ENCODE measurements around the gene TMUB2.

Gene TMUB2

DNA sequence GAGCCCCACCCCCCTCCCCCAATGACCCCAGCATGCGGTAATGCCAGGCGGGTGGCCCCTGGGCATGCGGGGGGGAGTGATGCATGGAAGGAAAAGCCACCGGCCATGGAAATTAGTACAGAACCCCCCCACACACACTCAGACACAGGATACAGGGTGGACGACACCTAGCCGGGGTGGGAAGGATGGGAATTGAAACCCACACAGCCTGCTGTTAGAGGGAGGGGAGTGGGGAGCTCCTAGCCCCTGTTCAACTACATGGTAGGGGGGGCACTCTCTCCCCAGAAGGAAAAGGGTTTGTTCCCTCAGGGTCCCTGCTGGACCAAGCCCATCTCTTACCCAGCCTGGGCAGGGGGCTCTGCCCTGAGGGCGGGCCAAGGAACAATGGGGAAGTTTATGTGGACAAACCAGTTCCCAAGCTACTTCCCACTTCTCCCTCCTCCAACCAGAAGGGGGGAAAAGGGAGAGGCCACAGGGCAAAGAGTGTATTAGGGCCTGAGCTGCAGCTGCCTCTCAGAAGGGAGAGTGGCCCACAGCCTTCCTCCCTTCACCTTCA, 5.2 kb downstream of the TMUB2 start:
- Mint-ChIP-seq H3K4me3 (no peak overlapping the region), H3K4me1 (peaks cover 30% of the 10 kb centered on the region), H3K27ac (no peak overlapping the region), H3K9me3 (no peaks in the 10 kb centered on the region), H3K36me3 (peaks cover 87% of the 10 kb centered on the region)
- no peak for ATAC-seq
- DNase-seq (ENCODE audit: low spot score in 2 of 2): no peak

- ATAC-seq (peak; percentile 6), DNase-seq (ENCODE audit: low spot score in 2 of 2) (no peak)
- H3K36me3 Mint-ChIP-seq: peaks cover 90% of the 10 kb centered on the region
- no peaks in the 10 kb centered on the region for H3K9me3 Mint-ChIP-seq
- peaks cover 32% of the 10 kb centered on the region for H3K4me1 Mint-ChIP-seq
- peak overlapping the region; percentile 76 for H3K27ac Mint-ChIP-seq
- no peak overlapping the region for H3K4me3 Mint-ChIP-seq
Measured at GRCh38 chr17:44192750-44193149, 6.0 kb downstream of the TMUB2 start.

DNA sequence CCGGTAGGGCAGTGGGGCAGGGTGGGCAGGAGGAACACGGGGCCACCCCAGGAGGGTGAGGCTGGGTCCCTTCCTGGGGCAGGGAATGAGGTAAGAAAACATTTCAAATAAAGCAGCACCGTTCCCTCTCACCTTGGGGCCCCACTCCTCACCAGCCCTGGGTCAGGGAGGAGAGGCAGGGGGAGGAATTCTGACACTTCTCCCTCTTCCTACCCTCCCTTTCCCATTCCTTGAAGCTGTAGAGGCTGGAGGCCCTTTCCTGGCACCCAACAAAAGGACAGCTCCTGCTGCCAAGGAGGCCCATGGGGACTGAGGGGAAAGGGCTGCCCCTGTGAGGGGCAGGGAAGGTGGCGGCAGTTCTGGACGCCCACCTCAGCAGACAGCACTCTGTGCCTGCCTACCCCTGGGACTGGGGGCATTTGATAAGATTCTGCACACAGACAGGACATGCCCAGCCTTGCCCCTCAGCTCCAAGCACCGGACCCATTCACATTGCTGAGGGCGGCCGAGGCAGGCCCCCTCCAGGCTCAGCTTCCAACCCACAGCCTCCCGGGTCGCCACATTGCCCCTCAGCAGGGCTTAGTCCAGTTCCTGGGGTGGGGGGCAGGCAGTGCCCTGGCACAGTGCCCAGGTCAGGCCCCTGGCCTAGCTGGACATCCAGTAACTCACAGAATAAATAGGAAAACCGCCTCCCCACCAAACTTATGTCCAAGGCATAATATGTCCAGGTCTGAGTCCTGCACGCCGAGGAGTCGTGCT, 6.7 kb downstream of the TMUB2 start:
- H3K4me1 Mint-ChIP-seq: peaks cover 31% of the 10 kb centered on the region
- ATAC-seq: no peak
- DNase-seq (ENCODE audit: low spot score in 2 of 2): no peak
- peak overlapping the region; percentile 76 for H3K27ac Mint-ChIP-seq
- H3K9me3 Mint-ChIP-seq: no peaks in the 10 kb centered on the region
- H3K36me3 Mint-ChIP-seq: peaks cover 95% of the 10 kb centered on the region
- no peak overlapping the region for H3K4me3 Mint-ChIP-seq

- Mint-ChIP-seq H3K36me3 (peaks cover 62% of the 10 kb centered on the region), H3K27ac (peak overlapping the region; percentile 89), H3K9me3 (no peaks in the 10 kb centered on the region), H3K4me3 (peak overlapping the region; percentile 79), H3K4me1 (peaks cover 24% of the 10 kb centered on the region)
- DNase-seq (ENCODE audit: low spot score in 2 of 2): no peak
- no peak for ATAC-seq
Measured at GRCh38 chr17:44197107-44197506, 10.3 kb downstream of the TMUB2 start.

DNA sequence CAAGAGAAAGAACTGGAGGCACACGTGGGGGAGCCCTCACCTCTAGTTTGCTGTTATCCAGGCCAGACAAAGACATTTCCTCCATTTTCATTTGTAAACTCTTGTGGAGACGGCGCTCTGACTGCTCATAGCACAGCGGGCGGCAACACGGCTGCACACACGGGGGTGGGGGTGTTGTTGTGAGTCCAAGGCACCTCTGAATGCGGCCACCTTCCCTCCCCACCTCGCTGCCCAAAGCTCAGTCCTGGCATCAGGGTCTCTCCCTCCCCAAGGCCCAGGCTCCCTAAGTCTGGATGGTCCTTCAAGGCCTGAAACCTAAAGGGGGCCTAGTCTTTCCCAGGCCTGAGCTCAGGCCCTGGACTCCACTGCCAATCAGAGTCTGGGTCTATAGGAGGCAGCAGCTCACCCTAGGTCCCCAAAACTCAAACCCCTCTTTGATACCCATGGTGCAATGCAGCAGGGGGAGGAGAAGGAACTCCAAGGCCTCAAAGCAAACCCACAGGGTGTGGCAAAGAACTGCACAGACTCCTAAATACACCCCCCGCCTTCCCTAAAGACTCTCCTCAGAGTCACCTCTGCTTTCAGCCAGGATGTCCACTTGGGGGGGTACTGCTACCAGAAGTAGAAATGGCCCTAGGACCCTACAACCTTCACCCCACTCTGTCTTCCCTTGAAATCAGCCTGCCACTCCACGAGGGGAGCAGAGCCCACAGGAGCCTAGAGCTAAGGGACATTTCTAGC, 11.4 kb downstream of the TMUB2 start:
- no peak for ATAC-seq
- peak overlapping the region; percentile 79 for H3K4me3 Mint-ChIP-seq
- peak overlapping the region; percentile 89 for H3K27ac Mint-ChIP-seq
- peaks cover 53% of the 10 kb centered on the region for H3K36me3 Mint-ChIP-seq
- H3K9me3 Mint-ChIP-seq: no peaks in the 10 kb centered on the region
- H3K4me1 Mint-ChIP-seq: peaks cover 30% of the 10 kb centered on the region
- no peak for DNase-seq (ENCODE audit: low spot score in 2 of 2)

DNA sequence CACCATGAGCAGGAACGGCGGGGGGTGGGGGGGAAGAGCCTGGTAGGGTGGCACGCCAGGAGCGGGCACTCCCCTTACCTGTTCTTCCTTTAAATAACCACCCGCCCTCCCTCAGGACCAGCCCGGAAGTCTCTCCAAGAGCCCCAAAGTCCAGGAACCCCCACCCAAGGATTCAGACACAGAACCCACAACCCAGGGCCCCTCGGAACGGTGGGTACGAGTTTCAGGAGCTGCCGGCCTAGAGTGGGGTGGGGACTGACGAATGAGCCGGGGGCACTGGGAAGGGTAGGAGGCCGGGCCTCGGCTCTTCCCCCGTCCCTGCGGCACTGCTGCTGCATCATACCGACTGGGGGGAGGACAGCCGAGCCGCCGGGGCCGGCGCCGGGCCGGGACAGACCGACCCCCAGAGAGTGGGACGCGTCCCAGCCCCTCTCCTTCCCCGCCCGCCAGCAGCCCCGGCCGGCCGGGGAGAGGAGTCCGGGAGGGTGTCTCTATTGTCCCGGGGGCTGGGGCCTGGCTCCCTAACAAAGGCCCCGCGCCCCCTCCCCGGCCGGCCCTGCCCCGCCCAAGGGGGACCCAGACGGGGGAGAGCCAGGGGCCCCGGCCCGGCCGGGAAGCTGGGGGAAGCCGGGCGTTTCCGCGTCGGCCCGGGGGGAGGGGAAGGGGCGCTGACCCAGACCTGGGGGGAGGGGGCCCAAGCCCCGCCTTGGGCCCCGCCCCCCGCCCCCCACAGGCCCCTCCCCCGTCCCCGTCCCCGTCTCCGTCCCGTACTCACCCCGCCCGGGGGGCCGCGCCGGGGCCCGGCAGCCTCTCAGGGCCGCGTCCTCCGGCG, 12.2 kb downstream of the TMUB2 start:
- peaks cover 45% of the 10 kb centered on the region for H3K36me3 Mint-ChIP-seq
- ATAC-seq (peak; percentile 43), DNase-seq (ENCODE audit: low spot score in 2 of 2) (peak in 1 of 2 donors; percentile 78)
- peaks cover 37% of the 10 kb centered on the region for H3K4me1 Mint-ChIP-seq
- H3K4me3 Mint-ChIP-seq: peak overlapping the region; percentile 79
- H3K27ac Mint-ChIP-seq: peak overlapping the region; percentile 89
- H3K9me3 Mint-ChIP-seq: no peaks in the 10 kb centered on the region

DNA sequence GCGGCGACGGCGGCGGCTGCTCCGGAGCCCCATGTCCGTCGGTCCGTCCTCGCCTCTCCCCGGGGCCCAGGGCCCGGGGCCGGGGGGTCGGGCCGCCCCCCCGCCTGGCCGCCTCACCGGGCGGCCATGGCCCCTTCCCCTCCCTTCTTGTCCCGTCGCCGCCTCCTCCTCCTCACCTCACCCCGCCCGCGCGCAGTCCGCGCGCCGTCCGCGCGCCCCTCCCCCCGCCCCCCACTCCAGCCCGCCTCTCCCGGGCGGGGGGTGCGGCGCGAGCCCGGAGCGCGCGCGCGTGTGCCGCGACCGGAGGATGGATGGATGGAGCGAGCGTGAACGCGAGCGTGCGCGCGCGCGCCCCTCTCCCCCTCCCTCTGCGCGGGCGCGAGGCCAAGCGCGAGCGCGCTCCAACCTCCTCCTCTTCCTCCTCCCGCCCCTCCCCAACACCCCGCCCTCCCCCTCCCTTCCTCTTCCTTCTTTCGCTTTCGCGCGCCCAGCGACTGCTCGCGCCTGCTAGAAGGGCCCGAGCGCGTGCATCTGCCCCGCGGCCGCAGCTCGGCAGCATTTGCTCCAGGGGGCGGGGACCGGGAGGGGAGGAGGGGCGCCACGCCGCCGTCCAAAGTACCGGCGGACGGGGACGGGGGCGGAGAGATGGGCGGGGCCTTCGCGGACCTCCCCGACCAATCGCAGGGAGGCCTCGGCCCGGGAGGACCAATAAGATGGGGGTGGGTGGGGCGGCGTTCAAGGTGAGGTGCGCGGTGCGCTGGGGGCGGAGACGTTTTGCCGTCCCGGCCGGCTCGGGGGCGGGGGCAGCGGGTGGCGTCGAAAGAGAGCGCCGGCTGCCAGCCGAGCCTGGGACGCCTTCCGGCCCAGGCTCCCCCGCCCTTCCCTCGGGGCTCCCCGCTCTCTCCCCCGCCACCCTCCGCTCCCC, 13.0 kb downstream of the TMUB2 start, which contains the start of gene ATXN7L3:
Gene ATXN7L3 (minus strand): TSS at position 332 of the 925 bp plus-strand sequence. CDS start 1,814 bp downstream, outside the sequence.
- H3K9me3 Mint-ChIP-seq: no peaks in the 10 kb centered on the region
- H3K4me1 Mint-ChIP-seq: peaks cover 41% of the 10 kb centered on the region
- peaks cover 36% of the 10 kb centered on the region for H3K36me3 Mint-ChIP-seq
- DNase-seq (ENCODE audit: low spot score in 2 of 2) (peak; percentile 89 to 97), ATAC-seq (peak; percentile 87)
- H3K4me3 Mint-ChIP-seq: peak within 1 kb of the TSS; percentile 90
- peak within 1 kb of the TSS; percentile 93 for H3K27ac Mint-ChIP-seq

DNA sequence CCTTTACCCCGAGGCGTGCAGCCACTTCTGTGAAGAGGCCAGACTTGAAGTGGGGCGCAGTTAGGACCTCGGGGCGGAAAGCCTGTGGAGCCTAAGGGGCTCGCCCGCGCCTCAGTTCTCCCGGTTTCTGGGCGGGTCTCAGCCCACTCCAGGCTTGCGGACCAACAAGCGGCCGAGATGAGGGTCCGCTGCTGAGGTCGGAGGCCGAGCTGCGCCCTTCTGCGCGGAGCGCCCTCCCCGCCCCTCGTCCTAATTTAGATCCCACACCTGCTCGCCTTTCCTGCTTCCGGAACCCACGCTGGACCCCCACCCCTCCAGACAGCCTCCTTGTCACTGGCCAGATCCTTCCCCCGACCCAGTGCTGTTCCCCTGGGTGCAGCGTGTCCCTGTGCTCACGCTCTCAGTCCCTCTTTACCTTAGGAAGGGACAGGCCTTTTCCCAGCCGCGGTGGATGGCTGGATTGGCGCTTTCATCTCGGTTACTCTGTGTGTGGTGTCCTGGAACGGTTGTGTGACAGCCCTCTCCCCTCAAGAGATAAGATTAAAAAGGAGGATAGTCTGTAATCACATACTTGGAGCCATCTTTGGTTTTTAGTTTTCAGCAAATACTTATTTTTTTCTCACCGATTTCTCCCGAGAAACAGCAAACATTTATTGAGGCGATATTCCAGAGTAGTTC, 13.8 kb downstream of the TMUB2 start:
- H3K36me3 Mint-ChIP-seq: peaks cover 29% of the 10 kb centered on the region
- no peak for DNase-seq (ENCODE audit: low spot score in 2 of 2)
- H3K4me1 Mint-ChIP-seq: peaks cover 41% of the 10 kb centered on the region
- peak overlapping the region; percentile 90 for H3K4me3 Mint-ChIP-seq
- H3K27ac Mint-ChIP-seq: peak overlapping the region; percentile 93
- no peak for ATAC-seq
- no peaks in the 10 kb centered on the region for H3K9me3 Mint-ChIP-seq

DNA sequence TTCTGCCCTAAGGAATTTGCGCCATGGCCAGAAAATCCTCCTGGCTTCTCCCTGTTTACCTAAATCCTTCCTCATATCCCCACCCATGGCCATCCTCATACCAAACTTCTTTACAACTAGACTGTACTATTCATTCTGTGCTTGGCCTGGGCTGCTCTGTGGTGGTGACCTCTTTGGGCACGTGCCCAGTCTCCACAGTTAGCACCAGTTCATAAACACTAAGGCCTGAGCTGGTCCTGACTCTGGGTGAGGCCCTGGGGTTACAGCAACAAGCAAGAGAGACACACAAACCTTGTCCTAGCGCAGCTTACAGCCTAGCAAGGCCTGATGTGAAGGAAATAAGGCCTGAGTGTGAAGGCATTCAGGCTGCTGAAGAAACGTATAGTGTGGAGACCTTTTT, 16.0 kb downstream of the TMUB2 start:
- DNase-seq (ENCODE audit: low spot score in 2 of 2) (no peak), ATAC-seq (no peak)
- Mint-ChIP-seq H3K27ac (peak overlapping the region; percentile 5), H3K36me3 (peaks cover 29% of the 10 kb centered on the region), H3K4me3 (no peak overlapping the region), H3K9me3 (no peaks in the 10 kb centered on the region), H3K4me1 (peaks cover 35% of the 10 kb centered on the region)

GRCh38 chr17:44203731-44204440, 17.1 kb downstream of the TMUB2 start:
- H3K27ac Mint-ChIP-seq: peak overlapping the region; percentile 27
- H3K4me1 Mint-ChIP-seq: peaks cover 37% of the 10 kb centered on the region
- peaks cover 34% of the 10 kb centered on the region for H3K36me3 Mint-ChIP-seq
- peak in 1 of 2 donors; percentile 83 for DNase-seq (ENCODE audit: low spot score in 2 of 2)
- H3K9me3 Mint-ChIP-seq: no peaks in the 10 kb centered on the region
- no peak overlapping the region for H3K4me3 Mint-ChIP-seq
- no peak for ATAC-seq

DNA sequence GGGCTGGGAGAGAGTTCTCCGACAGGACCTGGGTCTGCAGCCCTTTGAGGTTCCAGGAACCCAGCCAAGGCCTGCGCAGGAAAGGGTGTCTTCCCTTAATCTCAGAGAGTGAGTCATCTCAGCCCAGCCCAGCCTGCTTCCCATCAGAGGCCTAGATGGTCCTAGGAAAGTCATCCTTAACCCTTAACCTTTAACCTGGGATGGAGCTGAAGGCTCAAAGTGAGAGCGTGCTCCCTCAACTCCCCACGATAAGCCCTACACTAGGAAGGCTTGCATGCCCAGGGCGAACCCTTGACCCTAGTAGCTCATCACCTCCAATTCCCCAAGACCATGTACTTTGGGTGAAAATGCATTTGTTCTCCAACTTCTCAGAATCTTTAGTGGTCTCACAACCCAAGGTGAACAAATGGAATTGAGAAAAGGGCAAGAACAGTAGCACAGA, 17.7 kb downstream of the TMUB2 start:
- Mint-ChIP-seq H3K9me3 (no peaks in the 10 kb centered on the region), H3K4me3 (no peak overlapping the region), H3K27ac (no peak overlapping the region), H3K36me3 (peaks cover 39% of the 10 kb centered on the region), H3K4me1 (peaks cover 40% of the 10 kb centered on the region)
- ATAC-seq (no peak), DNase-seq (ENCODE audit: low spot score in 2 of 2) (no peak)

DNA sequence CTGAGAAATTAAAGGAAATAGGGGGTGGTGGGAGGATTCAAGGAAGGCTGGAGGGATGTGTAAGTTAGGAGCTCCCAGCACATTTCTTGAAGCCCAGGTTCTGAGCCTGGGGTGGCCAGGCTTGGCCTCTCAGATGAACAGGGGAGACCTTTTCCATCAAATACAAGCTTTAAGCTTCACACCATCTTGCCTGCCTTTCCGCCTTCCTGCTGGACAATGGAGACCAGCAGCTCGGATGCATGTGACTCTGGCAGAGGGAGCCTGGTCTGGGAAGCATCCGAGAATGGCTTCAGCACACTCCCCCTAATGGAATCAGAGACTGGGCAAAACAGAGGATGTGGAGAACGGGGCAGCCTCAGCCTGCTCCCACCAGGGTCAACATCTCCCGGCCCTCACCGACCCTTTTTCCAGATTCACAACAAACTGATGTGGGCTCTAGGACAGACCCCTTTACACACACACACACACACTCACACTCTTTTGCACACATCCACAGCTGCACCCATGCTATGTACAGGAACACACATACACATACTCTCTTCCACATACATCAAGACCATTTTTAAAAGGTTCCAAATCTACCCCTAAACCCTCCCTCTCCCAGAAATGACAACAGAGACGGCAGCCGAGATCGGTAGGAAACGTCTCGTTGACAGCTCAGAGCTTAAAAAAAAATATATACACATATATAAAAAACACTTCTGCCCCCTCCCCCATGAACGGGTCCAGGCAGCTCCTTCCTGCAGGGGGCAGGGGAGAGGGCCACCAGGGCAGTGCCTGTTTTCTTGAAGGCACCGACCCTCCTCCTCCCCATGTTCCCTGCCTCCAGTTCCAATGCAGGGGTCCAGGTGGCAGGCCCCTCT, 19.4 kb downstream of the TMUB2 start:
- DNase-seq (ENCODE audit: low spot score in 2 of 2) (no peak), ATAC-seq (no peak)
- H3K36me3 Mint-ChIP-seq: peaks cover 54% of the 10 kb centered on the region
- no peaks in the 10 kb centered on the region for H3K9me3 Mint-ChIP-seq
- peak overlapping the region; percentile 69 for H3K27ac Mint-ChIP-seq
- no peak overlapping the region for H3K4me3 Mint-ChIP-seq
- peaks cover 44% of the 10 kb centered on the region for H3K4me1 Mint-ChIP-seq

All from stimulated activated effector memory CD8-positive, alpha-beta T cell treated with anti-CD3 and anti-CD28 coated beads, Interleukin-12 subunit alpha, Interleukin-12 subunit beta, amount 100 ng/mL, for 72 hours (primary cell).